Ammon's horn (tissue), 1 donor: ENCODE results near the gene TMC5.

Experiments used
- DNase-seq: peaks from one replicate; pipeline ENCODE4 v3.0.0-alpha.2; 2016; ENCODE audit warnings: low spot score

The TMC5 gene

DNA sequence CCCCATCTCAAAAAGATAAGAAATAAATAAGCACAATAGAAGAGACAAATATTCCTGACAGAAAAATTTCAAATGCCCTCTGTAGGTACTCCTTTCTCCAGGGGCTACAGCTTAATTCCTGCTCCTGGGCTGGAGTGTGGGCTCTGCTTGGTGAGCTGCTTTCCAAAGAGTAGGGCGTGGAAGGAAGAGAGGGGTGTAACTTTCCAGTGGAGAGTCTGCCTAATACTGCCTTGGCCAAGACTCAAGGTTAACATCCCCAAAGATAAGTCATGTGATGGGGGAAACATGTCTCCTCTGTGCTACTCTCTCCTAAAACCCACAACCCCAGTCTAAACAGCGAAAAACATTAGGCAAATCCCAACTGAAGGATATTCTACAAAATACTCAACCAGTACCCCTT, 42.7 kb downstream of the TMC5 start:
- DNase-seq, result no peak

- no peak for DNase-seq
Observed at GRCh38 chr16:19463468-19464315, 46.0 kb downstream of the TMC5 start.

- DNase-seq, result no peak
Observed at GRCh38 chr16:19468300-19468699, 50.6 kb downstream of the TMC5 start.

GRCh38 chr16:19472482-19472881, 54.8 kb downstream of the TMC5 start:
- no peak for DNase-seq

GRCh38 chr16:19474617-19475016, 56.9 kb downstream of the TMC5 start:
- no peak for DNase-seq

GRCh38 chr16:19478505-19478904, 60.8 kb downstream of the TMC5 start:
- no peak for DNase-seq

DNA sequence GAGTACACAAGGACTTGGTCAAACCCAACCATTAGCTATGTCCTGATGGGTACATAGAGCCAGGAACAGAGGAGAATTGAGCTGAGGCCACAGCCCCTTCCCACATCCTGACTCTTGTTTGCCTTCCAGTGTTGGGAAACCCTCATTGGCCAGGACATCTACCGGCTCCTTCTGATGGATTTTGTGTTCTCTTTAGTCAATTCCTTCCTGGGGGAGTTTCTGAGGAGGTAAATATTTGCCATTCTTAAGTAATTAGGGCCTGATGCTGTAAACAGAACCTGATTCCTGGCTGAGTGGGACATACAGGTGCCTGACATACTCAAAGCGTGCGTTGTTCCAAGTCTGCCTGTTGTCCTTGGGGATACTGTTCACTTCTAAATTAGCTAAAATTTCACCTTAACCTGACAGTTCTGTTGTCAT, 61.6 kb downstream of the TMC5 start:
- DNase-seq, result no peak

- no peak for DNase-seq
Observed at GRCh38 chr16:19481296-19481695, 63.6 kb downstream of the TMC5 start.

GRCh38 chr16:19481769-19482168, 64.1 kb downstream of the TMC5 start:
- DNase-seq, result no peak

DNA sequence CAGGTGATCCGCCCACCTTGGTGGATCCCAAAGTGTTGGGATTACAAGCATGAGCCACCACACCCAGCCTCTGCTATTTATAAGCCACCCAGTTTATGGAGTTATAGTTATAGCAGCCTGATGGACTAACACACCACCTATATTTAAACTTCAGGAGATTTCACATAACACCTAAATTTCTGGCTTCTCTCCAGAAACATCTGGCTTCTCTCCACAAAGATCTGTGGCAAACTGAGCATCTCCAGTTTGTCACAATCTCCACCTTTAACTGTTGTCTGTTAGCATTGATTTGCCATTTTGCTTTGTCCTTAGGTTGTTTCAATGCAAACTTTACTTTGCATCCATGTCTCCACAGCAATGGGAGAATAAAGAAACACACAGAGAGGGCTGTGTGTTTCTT, 64.6 kb downstream of the TMC5 start:
- no peak for DNase-seq

GRCh38 chr16:19484096-19484495, 66.4 kb downstream of the TMC5 start:
- no peak for DNase-seq

DNA sequence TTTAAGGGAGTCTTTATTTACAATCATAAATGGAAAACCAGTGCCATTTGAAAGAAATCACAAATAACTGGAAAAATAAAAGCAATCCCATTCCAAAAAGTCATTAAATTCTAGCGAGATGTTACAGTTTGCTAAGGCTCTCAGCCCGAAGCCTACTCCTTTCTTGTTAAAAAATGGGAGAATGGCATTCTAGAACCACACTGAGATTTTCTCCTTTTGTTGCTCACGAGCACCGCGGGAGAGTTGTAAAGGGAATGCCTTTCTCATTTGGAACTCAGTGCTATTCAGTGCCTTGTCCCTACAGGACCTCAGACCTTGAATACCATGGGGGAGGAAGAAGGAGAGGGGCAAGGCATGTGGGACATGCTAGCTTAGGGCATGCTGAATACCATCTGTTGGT, 67.9 kb downstream of the TMC5 start:
- no peak for DNase-seq

- no peak for DNase-seq
Observed at GRCh38 chr16:19486051-19486450, 68.4 kb downstream of the TMC5 start.

DNA sequence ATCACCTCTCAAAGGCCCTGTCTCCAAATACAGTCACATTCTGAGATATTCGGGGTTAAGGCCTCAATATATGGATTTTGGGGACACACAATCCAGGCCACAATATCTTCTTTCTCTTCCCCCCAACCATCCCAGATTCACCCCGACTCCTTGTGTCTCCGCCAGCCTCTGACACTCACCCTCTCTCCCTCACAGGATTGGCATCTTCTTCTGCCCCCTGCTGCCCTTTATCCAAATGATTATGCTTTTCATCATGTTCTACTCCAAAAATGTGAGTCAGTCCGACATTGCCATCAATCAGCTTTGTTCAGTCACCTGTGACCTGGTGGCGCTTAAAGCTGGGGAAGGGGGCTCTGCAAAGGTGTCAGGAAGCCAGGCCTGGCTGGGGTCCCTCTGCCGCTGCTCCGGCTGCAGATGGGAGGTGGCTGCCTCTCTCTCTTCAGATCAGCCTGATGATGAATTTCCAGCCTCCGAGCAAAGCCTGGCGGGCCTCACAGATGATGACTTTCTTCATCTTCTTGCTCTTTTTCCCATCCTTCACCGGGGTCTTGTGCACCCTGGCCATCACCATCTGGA, 69.2 kb downstream of the TMC5 start:
- DNase-seq, result no peak

DNA sequence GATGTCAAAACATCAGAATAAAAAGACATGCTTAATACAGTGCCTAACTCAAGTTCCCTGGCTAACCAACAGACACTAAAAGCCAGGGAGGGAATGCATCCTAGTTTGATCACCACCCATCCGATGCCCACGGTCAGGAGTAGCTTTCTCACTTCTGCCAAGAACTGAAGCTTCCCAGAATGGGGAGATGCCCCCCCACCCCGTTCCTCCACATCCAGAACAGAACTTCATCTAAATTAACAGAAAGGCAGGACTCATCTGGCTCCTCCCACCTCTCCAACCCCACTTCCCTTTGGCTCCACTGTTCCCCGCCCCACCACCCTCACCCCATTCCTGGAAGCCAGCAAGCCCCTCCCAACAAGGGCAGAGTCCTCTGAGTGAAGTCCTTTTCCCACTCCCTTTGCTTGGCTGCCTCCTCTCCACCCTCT, 70.5 kb downstream of the TMC5 start:
- DNase-seq, result no peak

GRCh38 chr16:19490619-19491018, 72.9 kb downstream of the TMC5 start:
- DNase-seq, result no peak

DNA sequence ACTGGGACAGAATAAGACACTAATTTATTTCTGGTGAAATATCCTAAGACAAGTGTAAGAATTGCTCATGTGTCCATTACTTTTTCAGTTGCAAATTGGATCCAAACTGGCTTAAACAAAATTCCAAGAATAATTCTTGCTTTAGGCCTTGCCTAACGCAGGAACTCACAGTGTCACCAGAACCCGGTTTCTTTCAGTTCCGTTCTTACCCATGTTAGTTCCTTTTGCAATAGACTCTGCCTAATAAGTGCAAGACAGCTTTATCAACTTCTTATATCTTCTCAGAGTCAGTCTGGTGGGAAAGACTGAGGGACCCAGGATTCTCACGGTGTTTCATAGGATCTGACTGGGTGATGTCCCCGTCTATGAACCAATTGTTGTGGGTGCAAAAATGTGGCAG, 79.5 kb downstream of the TMC5 start:
- no peak for DNase-seq

GRCh38 chr16:19499006-19499405, 81.3 kb downstream of the TMC5 start:
- no peak for DNase-seq

DNA sequence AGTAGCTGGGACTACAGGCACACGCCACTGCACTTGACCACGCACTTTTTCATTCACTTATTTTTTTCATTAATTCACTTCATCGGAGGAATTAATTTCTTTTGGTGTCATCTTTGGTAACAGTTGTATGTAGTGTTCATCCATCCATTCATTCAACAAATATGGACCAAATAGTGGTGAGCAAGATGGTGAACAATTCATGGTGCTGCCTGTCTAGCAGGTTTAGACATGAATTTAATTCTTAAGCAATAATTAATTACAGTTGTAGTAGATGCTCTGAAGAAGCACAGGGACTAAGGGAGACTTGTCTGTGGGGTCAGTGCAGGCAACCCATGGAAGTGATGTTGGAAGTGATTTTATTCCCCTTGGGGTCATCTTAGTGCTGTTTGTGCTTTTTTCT, 81.8 kb downstream of the TMC5 start:
- DNase-seq, result no peak

GRCh38 chr16:19502395-19503131, 84.9 kb downstream of the TMC5 start:
- DNase-seq, result peak; percentile 84

DNA sequence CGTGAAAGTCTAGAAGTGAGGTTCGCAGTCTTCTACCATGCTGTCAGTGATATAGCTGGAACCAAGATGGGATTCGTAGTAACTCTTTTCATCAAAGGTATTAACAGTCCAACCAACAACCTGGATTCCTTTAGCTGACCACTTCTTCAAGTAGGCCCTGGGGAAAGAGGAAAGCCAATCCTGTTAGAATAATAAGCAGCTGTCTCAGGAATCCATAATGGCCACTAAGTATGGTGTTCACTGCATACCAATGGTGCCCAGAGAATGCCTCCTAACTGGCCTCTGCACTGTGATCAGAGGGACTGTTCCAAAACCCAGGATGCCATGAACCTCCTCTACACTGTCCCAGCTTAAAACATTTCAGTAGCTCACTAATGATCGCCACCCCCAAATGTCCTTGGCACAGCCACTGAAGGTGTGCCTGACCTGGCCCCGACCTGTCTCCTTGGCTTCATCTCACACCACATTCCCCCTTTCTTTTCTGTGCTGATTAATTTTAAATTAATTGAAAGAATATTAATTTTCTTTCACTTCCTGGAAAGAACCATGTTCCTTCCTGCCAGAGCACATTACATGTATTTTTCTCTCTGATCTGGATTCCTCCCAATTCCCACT, 85.9 kb downstream of the TMC5 start:
- no peak for DNase-seq

DNA sequence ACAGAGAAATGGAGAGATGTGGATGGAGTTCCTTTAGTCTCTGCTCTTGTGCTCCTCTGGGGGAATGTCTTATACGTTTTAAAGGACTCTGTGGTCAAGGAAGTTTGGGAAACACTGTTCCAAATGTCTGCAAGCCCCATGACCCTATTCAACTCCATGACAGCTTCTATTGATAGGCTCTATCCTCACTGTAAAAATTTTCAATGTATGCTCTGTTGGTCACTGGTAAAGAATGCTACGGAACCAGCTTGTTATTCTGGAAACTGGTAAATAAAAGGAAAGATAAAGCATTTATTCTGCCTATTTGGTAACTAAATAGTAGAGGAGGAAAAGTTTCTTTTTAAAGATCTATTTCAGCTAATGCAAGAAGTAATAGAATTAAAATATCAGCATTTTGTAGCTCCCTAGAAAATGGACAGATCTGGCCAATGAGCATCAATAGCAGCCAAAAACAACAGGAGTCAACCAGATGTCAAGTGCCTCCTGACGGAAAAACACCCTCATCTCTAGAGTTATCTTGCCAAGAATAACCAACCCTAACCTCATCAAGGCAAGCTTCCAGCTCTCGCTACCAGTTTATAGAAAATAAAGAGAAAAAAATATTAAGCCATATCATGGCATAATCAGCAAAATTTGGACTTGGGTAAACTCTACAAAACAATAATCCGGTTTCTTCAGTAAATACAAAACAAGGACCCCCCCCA, 88.1 kb downstream of the TMC5 start:
- DNase-seq, result no peak
